ENCODE data around the gene RFTN2. TPM values are rescaled to one million over a fixed set of nuclear protein-coding genes. Genes with fewer than 3 reads are reported as not detected.
"Not testable (repeated sequence)": the region's sequence is repeated elsewhere in the genome, so short reads cannot be mapped to it uniquely, and the experiment has no call there.

RFTN2 gene
- total and polyA plus RNA-seq, 12 donors, result 1.2 to 15.8 (median 9.3) TPM

GRCh38 chr2:197556456-197556855, 118.9 kb downstream of the RFTN2 start:
- intact Hi-C loops (cut with DNase I), result no loop called here
- Histone ChIP-seq H3K4me3 (no peak overlapping the region), H3K36me3 (replicated peaks in 1 of 2) (peaks cover 0 to 36% of the 10 kb centered on the region in 2 donors), H3K9me3 (replicated peaks in 1 of 3) (no peaks in the 10 kb centered on the region), H3K27me3 (no peaks in the 10 kb centered on the region), H3K4me1 (replicated peaks in 1 of 2) (peaks cover 0 to 10% of the 10 kb centered on the region in 2 donors), H3K27ac (peak overlapping the region in 2 of 5 donors; percentile 11 to 32)
- WGBS, 4 donors, result 45 to 68% (median 60%) methylated on average over 1 of the region's 1 CpG
- peak in 1 of 7 donors; percentile 14 for DNase-seq
- TF ChIP-seq POLR2A (IDR thresholded peaks at IDR 0.05), result no peak
- TF ChIP-seq, protein P1, sequence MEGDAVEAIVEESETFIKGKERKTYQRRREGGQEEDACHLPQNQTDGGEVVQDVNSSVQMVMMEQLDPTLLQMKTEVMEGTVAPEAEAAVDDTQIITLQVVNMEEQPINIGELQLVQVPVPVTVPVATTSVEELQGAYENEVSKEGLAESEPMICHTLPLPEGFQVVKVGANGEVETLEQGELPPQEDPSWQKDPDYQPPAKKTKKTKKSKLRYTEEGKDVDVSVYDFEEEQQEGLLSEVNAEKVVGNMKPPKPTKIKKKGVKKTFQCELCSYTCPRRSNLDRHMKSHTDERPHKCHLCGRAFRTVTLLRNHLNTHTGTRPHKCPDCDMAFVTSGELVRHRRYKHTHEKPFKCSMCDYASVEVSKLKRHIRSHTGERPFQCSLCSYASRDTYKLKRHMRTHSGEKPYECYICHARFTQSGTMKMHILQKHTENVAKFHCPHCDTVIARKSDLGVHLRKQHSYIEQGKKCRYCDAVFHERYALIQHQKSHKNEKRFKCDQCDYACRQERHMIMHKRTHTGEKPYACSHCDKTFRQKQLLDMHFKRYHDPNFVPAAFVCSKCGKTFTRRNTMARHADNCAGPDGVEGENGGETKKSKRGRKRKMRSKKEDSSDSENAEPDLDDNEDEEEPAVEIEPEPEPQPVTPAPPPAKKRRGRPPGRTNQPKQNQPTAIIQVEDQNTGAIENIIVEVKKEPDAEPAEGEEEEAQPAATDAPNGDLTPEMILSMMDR (IDR thresholded peaks at IDR 0.05), result no peak

DNA sequence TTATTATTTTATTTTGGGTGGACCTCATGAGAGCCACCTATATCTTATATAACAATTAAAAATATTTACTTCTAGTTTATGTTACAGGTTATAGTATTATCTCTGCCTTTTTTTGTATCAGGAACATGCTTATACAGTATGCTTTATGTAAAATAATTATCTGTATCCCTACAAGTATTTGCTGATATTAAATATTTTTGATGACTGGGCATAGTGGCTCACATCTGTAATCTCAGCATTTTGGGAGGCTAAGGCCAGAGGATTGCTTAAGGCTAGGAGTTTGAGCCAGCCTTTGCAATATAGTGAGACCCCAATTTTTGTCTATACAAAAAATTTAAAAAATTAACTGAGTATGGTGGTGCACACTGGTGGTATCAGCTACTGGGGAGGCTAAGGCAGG, 119.9 kb downstream of the RFTN2 start:
- intact Hi-C loops (cut with DNase I), result no loop called here
- no peaks in the 10 kb centered on the region for H3K9me3 ChIP-seq (replicated peaks in 1 of 3)
- H3K4me3 ChIP-seq, result no peak overlapping the region
- TF ChIP-seq, protein P1 (IDR thresholded peaks at IDR 0.05), result no peak
- no peak for TF ChIP-seq POLR2A (IDR thresholded peaks at IDR 0.05)
- no peak for DNase-seq
- no peaks in the 10 kb centered on the region for H3K27me3 ChIP-seq
- peaks cover 0 to 10% of the 10 kb centered on the region in 2 donors for H3K4me1 ChIP-seq (replicated peaks in 1 of 2)
- H3K27ac ChIP-seq, result no peak overlapping the region
- peaks cover 0 to 46% of the 10 kb centered on the region in 2 donors for H3K36me3 ChIP-seq (replicated peaks in 1 of 2)

GRCh38 chr2:197551260-197551659, 124.1 kb downstream of the RFTN2 start:
- DNase-seq; H3K4me1 ChIP-seq (replicated peaks in 1 of 2); intact Hi-C loops (cut with DNase I); H3K27ac ChIP-seq; H3K4me3 ChIP-seq; H3K27me3 ChIP-seq; H3K9me3 ChIP-seq (replicated peaks in 1 of 3): not testable (repeated sequence)
- 64 to 88% (median 87%) methylated on average over 2 of the region's 2 CpGs for WGBS, 4 donors
- peaks cover 0 to 55% of the 10 kb centered on the region in 2 donors for H3K36me3 ChIP-seq (replicated peaks in 1 of 2)

GRCh38 chr2:197548582-197548981, 126.8 kb downstream of the RFTN2 start:
- H3K4me3 ChIP-seq, result no peak overlapping the region
- TF ChIP-seq, protein P1 (IDR thresholded peaks at IDR 0.05), result no peak
- TF ChIP-seq POLR2A (IDR thresholded peaks at IDR 0.05), result no peak
- H3K27me3 ChIP-seq, result no peaks in the 10 kb centered on the region
- intact Hi-C loops (cut with DNase I), result no loop called here
- H3K27ac ChIP-seq, result no peak overlapping the region
- DNase-seq, result no peak
- 85 to 89% (median 87%) methylated on average over 5 of the region's 5 CpGs for WGBS, 4 donors
- H3K4me1 ChIP-seq (replicated peaks in 1 of 2), result no peaks in the 10 kb centered on the region
- peaks cover 0 to 46% of the 10 kb centered on the region in 2 donors for H3K36me3 ChIP-seq (replicated peaks in 1 of 2)
- H3K9me3 ChIP-seq (replicated peaks in 1 of 3), result no peaks in the 10 kb centered on the region

GRCh38 chr2:197547163-197547900, 128.1 kb downstream of the RFTN2 start:
- DNase-seq, result no peak
- no peak for TF ChIP-seq POLR2A (IDR thresholded peaks at IDR 0.05)
- TF ChIP-seq, protein P1 (IDR thresholded peaks at IDR 0.05), result no peak
- H3K4me1 ChIP-seq (replicated peaks in 1 of 2), result no peaks in the 10 kb centered on the region
- 72 to 82% (median 78%) methylated on average over 5 of the region's 5 CpGs for WGBS, 4 donors
- intact Hi-C loops (cut with DNase I), result no loop called here
- no peak overlapping the region for H3K4me3 ChIP-seq
- H3K27ac ChIP-seq, result peak overlapping the region in 1 of 5 donors; percentile 13
- no peaks in the 10 kb centered on the region for H3K27me3 ChIP-seq
- H3K9me3 ChIP-seq (replicated peaks in 1 of 3), result no peaks in the 10 kb centered on the region
- H3K36me3 ChIP-seq (replicated peaks in 1 of 2), result peaks cover 0 to 48% of the 10 kb centered on the region in 2 donors
